Activated CD4-positive, alpha-beta T cell treated with anti-CD3 and anti-CD28 coated beads, Interleukin-2, amount 10 ng/mL, durations not matched to agents 7 days and 5 days (primary cell): ENCODE measurements around the gene FKBP11. TPM values are rescaled to one million over a fixed set of nuclear protein-coding genes. Genes with fewer than 3 reads are reported as not detected.

Experiments used
- CTCF ChIA-PET: fragments of 350-600 bp; sonication (Branson Sonifier 250); formaldehyde crosslinking; loops from one replicate; lab custom pipeline; 2021; ENCODE audit warnings: antibody characterized with exemption; lab: Charles Lee
- POLR2A ChIA-PET: fragments of 350-600 bp; sonication (Branson Sonifier 250); formaldehyde crosslinking; loops from one replicate; lab custom pipeline; 2021; ENCODE audit warnings: antibody characterized with exemption; lab: Charles Lee
- DNase-seq: peaks from one replicate; pipeline ENCODE4 v3.0.0-alpha.2; 2020
- H3K27ac Mint-ChIP-seq: one replicate; pipeline ENCODE4 v1.8.0; 2021; ENCODE audit warnings: mild to moderate bottlenecking, moderate library complexity, mixed read lengths
- H3K27me3 Mint-ChIP-seq: one replicate; pipeline ENCODE4 v1.8.0; 2021; ENCODE audit warnings: mixed read lengths
- H3K36me3 Mint-ChIP-seq: one replicate; pipeline ENCODE4 v1.8.0; 2021; ENCODE audit warnings: low read depth, mixed read lengths
- H3K4me1 Mint-ChIP-seq: one replicate; pipeline ENCODE4 v1.8.0; 2021; ENCODE audit warnings: mixed read lengths
- H3K4me3 Mint-ChIP-seq: one replicate; pipeline ENCODE4 v1.8.0; 2021; ENCODE audit warnings: mild to moderate bottlenecking, moderate library complexity, mixed read lengths
- H3K9me3 Mint-ChIP-seq: one replicate; pipeline ENCODE4 v1.8.0; 2021; ENCODE audit warnings: mixed read lengths
- total RNA-seq, 2 experiments: library from RNA; stranded (reverse); gene quantifications; one replicate each; pipeline ENCODE4 v1.2.3, GENCODE V29; 2021

The FKBP11 gene
- total RNA-seq, 2 experiments from 2014 or later, result 44.2 to 45.6 TPM

- no peak for DNase-seq
- Mint-ChIP-seq H3K27me3 (no peaks in the 10 kb centered on the region), H3K36me3 (peaks cover 11% of the 10 kb centered on the region), H3K4me3 (no peak overlapping the region), H3K27ac (no peak overlapping the region), H3K9me3 (no peaks in the 10 kb centered on the region), H3K4me1 (peaks cover 7% of the 10 kb centered on the region)
- POLR2A ChIA-PET, result no interaction called here
- CTCF ChIA-PET, result interaction anchor here (0.7 to 1.5 kb wide), 3 partner anchors 40 to 82 kb away, joined by 3 to 4 read pairs (median 4); partner anchors contain the start of gene RND1
Observed at GRCh38 chr12:48947727-48948126, 22.4 kb upstream of the FKBP11 start.

GRCh38 chr12:48946943-48947342 lies 21.7 kb upstream of the FKBP11 start:
- Mint-ChIP-seq H3K27ac (no peak overlapping the region), H3K9me3 (no peaks in the 10 kb centered on the region), H3K36me3 (peaks cover 11% of the 10 kb centered on the region), H3K4me3 (no peak overlapping the region), H3K4me1 (peaks cover 7% of the 10 kb centered on the region), H3K27me3 (no peaks in the 10 kb centered on the region)
- DNase-seq, result no peak
- ChIA-PET CTCF (interaction anchor here (1.1 to 1.5 kb wide), 2 partner anchors 41 to 81 kb away, joined by 3 to 4 read pairs; partner anchors contain the start of gene RND1), POLR2A (no interaction called here)

GRCh38 chr12:48946205-48946604 lies 20.9 kb upstream of the FKBP11 start:
- CTCF ChIA-PET, result interaction anchor here (1.5 kb wide), 1 partner anchor 42 kb away, joined by 3 read pairs; no protein-coding TSS in a partner anchor

GRCh38 chr12:48943221-48943620 lies 17.9 kb upstream of the FKBP11 start:
- no peaks in the 10 kb centered on the region for H3K9me3 Mint-ChIP-seq
- peaks cover 12% of the 10 kb centered on the region for H3K36me3 Mint-ChIP-seq
- POLR2A ChIA-PET, result no interaction called here
- H3K27me3 Mint-ChIP-seq, result no peaks in the 10 kb centered on the region
- peaks cover 3% of the 10 kb centered on the region for H3K4me1 Mint-ChIP-seq
- no peak overlapping the region for H3K27ac Mint-ChIP-seq
- CTCF ChIA-PET, result interaction anchor here (1.0 to 2.3 kb wide), 3 partner anchors 9 to 90 kb away, joined by 3 to 7 read pairs (median 4); no protein-coding TSS in a partner anchor
- H3K4me3 Mint-ChIP-seq, result no peak overlapping the region
- DNase-seq, result no peak

More at GRCh38 chr12:48946205-48946604, 20.9 kb upstream of the FKBP11 start:
- Mint-ChIP-seq H3K27ac (no peak overlapping the region), H3K4me1 (peaks cover 7% of the 10 kb centered on the region), H3K36me3 (peaks cover 11% of the 10 kb centered on the region), H3K9me3 (no peaks in the 10 kb centered on the region), H3K4me3 (no peak overlapping the region), H3K27me3 (no peaks in the 10 kb centered on the region)
- POLR2A ChIA-PET, result no interaction called here
- no peak for DNase-seq

GRCh38 chr12:48940181-48940580 lies 14.9 kb upstream of the FKBP11 start:
- CTCF ChIA-PET, result interaction anchor here (0.7 to 2.5 kb wide), 8 partner anchors 12 to 148 kb away, joined by 3 to 10 read pairs (median 4); partner anchors contain the start of gene WNT1
- peaks cover 15% of the 10 kb centered on the region for H3K36me3 Mint-ChIP-seq
- DNase-seq, result no peak
- no peak overlapping the region for H3K4me3 Mint-ChIP-seq
- H3K27me3 Mint-ChIP-seq, result no peaks in the 10 kb centered on the region
- H3K9me3 Mint-ChIP-seq, result no peaks in the 10 kb centered on the region
- POLR2A ChIA-PET, result interaction anchor here (0.7 kb wide), 1 partner anchor 177 kb away, joined by 3 read pairs; no protein-coding TSS in a partner anchor
- H3K27ac Mint-ChIP-seq, result no peak overlapping the region
- peaks cover 2% of the 10 kb centered on the region for H3K4me1 Mint-ChIP-seq

GRCh38 chr12:48938805-48939204 lies 13.5 kb upstream of the FKBP11 start:
- H3K9me3 Mint-ChIP-seq, result no peaks in the 10 kb centered on the region

GRCh38 chr12:48937170-48937569 lies 11.9 kb upstream of the FKBP11 start:
- no peaks in the 10 kb centered on the region for H3K27me3 Mint-ChIP-seq
- H3K4me3 Mint-ChIP-seq, result no peak overlapping the region
- DNase-seq, result no peak
- peaks cover 31% of the 10 kb centered on the region for H3K36me3 Mint-ChIP-seq
- H3K27ac Mint-ChIP-seq, result no peak overlapping the region
- POLR2A ChIA-PET, result no interaction called here
- no peaks in the 10 kb centered on the region for H3K9me3 Mint-ChIP-seq
- peaks cover 19% of the 10 kb centered on the region for H3K4me1 Mint-ChIP-seq
- CTCF ChIA-PET, result interaction anchor here (1.2 to 2.1 kb wide), 3 partner anchors 15 to 84 kb away, joined by 3 to 9 read pairs (median 5); partner anchors contain the start of gene DDX23

More at GRCh38 chr12:48938805-48939204, 13.5 kb upstream of the FKBP11 start:
- DNase-seq, result no peak
- Mint-ChIP-seq H3K27me3 (no peaks in the 10 kb centered on the region), H3K36me3 (peaks cover 21% of the 10 kb centered on the region), H3K27ac (no peak overlapping the region), H3K4me3 (no peak overlapping the region), H3K4me1 (peaks cover 11% of the 10 kb centered on the region)
- CTCF ChIA-PET, result interaction anchor here (2.1 to 2.5 kb wide), 3 partner anchors 13 to 86 kb away, joined by 7 to 10 read pairs (median 9); partner anchors contain the start of gene DDX23
- POLR2A ChIA-PET, result interaction anchor here (0.7 kb wide), 1 partner anchor 85 kb away, joined by 3 read pairs; no protein-coding TSS in a partner anchor

- POLR2A ChIA-PET, result no interaction called here
- Mint-ChIP-seq H3K4me1 (peaks cover 19% of the 10 kb centered on the region), H3K36me3 (peaks cover 31% of the 10 kb centered on the region), H3K27me3 (no peaks in the 10 kb centered on the region), H3K9me3 (no peaks in the 10 kb centered on the region), H3K4me3 (no peak overlapping the region), H3K27ac (no peak overlapping the region)
- peak; percentile 86 for DNase-seq
- CTCF ChIA-PET, result interaction anchor here (0.7 to 2.1 kb wide), 13 partner anchors 11 to 84 kb away, joined by 3 to 9 read pairs (median 3); partner anchors contain the start of genes DDX23 and FKBP11
Observed at GRCh38 chr12:48936379-48936979, 11.2 kb upstream of the FKBP11 start.

- Mint-ChIP-seq H3K9me3 (no peaks in the 10 kb centered on the region), H3K27ac (peak overlapping the region; percentile 84), H3K4me3 (no peak overlapping the region), H3K27me3 (no peaks in the 10 kb centered on the region), H3K4me1 (peaks cover 19% of the 10 kb centered on the region), H3K36me3 (peaks cover 36% of the 10 kb centered on the region)
- DNase-seq, result no peak
- ChIA-PET POLR2A (no interaction called here), CTCF (interaction anchor here (0.6 to 1.8 kb wide), 7 partner anchors 9 to 83 kb away, joined by 3 to 8 read pairs (median 4); partner anchors contain the start of gene FKBP11)
Observed at GRCh38 chr12:48934312-48934706, 9.0 kb upstream of the FKBP11 start.

GRCh38 chr12:48933664-48934311 lies 8.5 kb upstream of the FKBP11 start:
- no peaks in the 10 kb centered on the region for H3K27me3 Mint-ChIP-seq
- DNase-seq, result peak; percentile 19
- H3K4me1 Mint-ChIP-seq, result peaks cover 19% of the 10 kb centered on the region
- peak overlapping the region; percentile 10 for H3K4me3 Mint-ChIP-seq
- peak overlapping the region; percentile 84 for H3K27ac Mint-ChIP-seq
- ChIA-PET CTCF (interaction anchor here (0.6 to 1.8 kb wide), 6 partner anchors 9 to 113 kb away, joined by 3 to 8 read pairs (median 4); partner anchors contain the start of gene FKBP11), POLR2A (no interaction called here)
- no peaks in the 10 kb centered on the region for H3K9me3 Mint-ChIP-seq
- H3K36me3 Mint-ChIP-seq, result peaks cover 37% of the 10 kb centered on the region

- Mint-ChIP-seq H3K36me3 (peaks cover 37% of the 10 kb centered on the region), H3K4me3 (peak overlapping the region; percentile 3), H3K27ac (peak overlapping the region; percentile 84), H3K4me1 (peaks cover 19% of the 10 kb centered on the region), H3K27me3 (no peaks in the 10 kb centered on the region), H3K9me3 (no peaks in the 10 kb centered on the region)
- no peak for DNase-seq
- ChIA-PET POLR2A (no interaction called here), CTCF (interaction anchor here (0.7 to 1.7 kb wide), 5 partner anchors 9 to 112 kb away, joined by 3 to 4 read pairs (median 3); no protein-coding TSS in a partner anchor)
Observed at GRCh38 chr12:48932878-48933277, 7.6 kb upstream of the FKBP11 start.

- H3K36me3 Mint-ChIP-seq, result peaks cover 32% of the 10 kb centered on the region
- H3K27ac Mint-ChIP-seq, result peak overlapping the region; percentile 3
- no peaks in the 10 kb centered on the region for H3K27me3 Mint-ChIP-seq
- ChIA-PET POLR2A (no interaction called here), CTCF (interaction anchor here (0.5 to 1.2 kb wide), 4 partner anchors 17 to 320 kb away, joined by 3 read pairs; partner anchors contain the start of gene ARF3)
- no peak for DNase-seq
- H3K4me3 Mint-ChIP-seq, result no peak overlapping the region
- H3K9me3 Mint-ChIP-seq, result no peaks in the 10 kb centered on the region
- H3K4me1 Mint-ChIP-seq, result peaks cover 29% of the 10 kb centered on the region
Observed at GRCh38 chr12:48930475-48930874, 5.2 kb upstream of the FKBP11 start.
